Fibroblast of skin of left biceps (primary cell): ENCODE data around the gene ROCK2.
"Not testable (repeated sequence)": the region's sequence is repeated elsewhere in the genome, so short reads cannot be mapped to it uniquely, and the experiment has no call there.

ENCODE experiments used
- DNase-seq, 2 experiments: peaks; one replicate each; pipeline ENCODE4 v3.0.0-alpha.2; 2013; ENCODE audit warnings: low read depth in 2 of 2

The ROCK2 gene

GRCh38 chr2:11267931-11268330 lies 76.5 kb downstream of the ROCK2 start:
- DNase-seq = no peak

DNA sequence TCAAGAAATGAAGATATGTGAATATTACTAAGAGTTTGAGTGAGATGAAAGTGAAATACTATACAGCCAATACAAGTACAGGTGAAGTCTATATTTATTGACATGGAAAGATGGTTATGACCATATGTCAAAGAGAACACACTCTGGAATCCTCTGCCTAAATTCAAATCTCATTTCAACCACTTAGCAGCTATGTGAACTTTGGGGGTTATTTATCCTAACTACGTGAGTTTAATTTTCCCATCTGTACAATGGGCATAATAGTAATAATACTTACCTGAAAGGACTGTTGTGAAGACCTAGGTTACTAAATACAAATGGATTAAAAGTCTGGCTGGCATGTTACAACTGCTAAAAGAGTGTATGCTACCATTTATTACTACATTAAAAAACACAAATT lies 79.6 kb downstream of the ROCK2 start:
- DNase-seq = no peak

DNA sequence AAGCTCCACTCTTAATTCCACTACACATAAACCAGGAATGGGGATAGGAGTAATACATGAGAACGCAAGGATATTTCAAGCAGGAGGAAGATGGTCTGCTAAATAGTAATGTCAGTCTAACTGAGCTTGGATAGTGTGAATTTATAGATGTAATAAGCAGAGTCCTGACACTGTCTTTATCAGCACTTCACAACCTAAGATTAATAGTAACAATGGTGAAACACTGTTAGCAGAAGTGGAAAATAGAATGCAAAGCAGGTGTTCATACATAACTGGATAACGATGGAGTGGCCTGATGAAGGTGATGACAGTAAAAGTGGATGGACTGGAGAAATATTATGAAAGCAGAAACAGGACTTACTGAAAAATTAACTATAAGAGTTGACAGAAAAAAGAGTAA lies 80.4 kb downstream of the ROCK2 start:
- no peak for DNase-seq

DNA sequence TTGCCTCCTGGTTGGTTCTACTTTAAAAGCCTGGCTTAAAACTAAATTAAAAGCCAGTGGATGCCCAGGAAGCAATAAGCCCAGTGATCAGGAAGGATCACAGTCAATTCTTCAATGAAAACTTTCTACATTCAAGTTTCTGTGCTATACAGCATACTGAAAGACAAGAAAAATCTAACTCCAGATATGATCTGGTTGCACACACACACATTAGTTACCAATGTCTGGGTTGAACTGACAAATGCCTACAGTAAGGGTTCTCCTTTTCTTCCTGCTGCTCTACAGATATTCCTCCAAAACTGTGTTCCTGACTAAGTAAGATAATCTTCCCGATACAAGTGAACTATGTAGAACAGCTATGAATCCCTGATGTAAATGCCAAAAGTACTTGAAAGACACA lies 81.3 kb downstream of the ROCK2 start:
- no peak for DNase-seq

DNA sequence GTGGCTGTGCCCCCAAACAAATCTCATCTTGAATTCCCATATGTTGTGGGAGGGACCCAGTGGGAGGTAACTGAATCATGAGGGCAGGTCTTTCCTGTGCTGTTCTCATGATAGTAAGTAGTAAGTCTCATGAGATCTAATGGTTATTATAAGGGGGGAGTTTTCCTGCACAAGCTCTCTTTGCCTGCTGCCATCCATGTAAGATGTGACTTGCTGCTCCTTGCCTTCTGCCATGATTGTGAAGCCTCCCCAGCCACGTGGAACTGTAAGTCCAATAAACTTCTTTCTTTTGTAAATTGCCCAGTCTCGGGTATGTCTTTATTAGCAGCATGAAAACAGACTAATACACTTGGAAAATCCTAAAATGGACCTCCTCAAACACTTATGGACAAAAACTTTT lies 82.0 kb downstream of the ROCK2 start:
- not testable (repeated sequence) for DNase-seq

DNA sequence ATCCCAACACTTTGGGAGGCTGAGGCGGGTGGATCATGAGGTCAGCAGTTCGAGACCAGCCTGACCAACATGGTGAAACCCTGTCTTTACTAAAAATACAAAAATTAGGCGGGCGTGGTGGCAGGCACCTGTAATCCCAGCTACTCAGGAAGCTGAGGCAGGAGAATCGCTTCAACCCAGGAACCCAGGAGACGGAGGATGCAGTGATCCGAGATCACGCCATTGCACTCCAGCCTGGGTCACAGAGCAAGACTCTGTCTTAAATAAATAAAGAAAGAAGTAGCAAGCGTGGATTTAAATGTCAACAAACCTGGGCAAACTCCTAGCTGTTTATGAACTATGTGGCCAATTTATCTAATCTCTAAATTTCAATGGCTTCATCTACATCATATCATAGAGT lies 82.9 kb downstream of the ROCK2 start:
- not testable (repeated sequence) for DNase-seq

GRCh38 chr2:11260979-11261378 lies 83.5 kb downstream of the ROCK2 start:
- no peak for DNase-seq

GRCh38 chr2:11257964-11258363 lies 86.5 kb downstream of the ROCK2 start:
- DNase-seq = no peak

- no peak for DNase-seq
Observed at GRCh38 chr2:11257078-11257477, 87.4 kb downstream of the ROCK2 start.

- DNase-seq = no peak
Observed at GRCh38 chr2:11256166-11256565, 88.3 kb downstream of the ROCK2 start.

GRCh38 chr2:11254100-11254536 lies 90.3 kb downstream of the ROCK2 start:
- DNase-seq = no peak

DNA sequence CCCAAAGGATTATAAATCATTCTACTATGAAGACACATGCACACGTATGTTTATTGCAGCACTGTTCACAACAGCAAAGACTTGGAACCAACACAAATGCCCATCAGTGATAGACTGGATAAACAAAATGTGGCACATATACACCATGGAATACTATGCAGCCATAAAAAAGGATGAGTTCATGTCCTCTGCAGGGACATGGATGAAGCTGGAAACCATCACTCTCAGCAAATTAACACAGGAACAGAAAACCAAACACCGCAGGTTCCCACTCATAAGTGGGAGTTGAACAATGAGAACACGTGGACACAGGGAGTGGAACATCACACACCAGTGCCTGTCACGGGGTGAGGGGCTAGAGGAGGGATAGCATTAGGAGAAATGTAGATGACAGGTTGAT lies 92.0 kb downstream of the ROCK2 start:
- not testable (repeated sequence) for DNase-seq

DNA sequence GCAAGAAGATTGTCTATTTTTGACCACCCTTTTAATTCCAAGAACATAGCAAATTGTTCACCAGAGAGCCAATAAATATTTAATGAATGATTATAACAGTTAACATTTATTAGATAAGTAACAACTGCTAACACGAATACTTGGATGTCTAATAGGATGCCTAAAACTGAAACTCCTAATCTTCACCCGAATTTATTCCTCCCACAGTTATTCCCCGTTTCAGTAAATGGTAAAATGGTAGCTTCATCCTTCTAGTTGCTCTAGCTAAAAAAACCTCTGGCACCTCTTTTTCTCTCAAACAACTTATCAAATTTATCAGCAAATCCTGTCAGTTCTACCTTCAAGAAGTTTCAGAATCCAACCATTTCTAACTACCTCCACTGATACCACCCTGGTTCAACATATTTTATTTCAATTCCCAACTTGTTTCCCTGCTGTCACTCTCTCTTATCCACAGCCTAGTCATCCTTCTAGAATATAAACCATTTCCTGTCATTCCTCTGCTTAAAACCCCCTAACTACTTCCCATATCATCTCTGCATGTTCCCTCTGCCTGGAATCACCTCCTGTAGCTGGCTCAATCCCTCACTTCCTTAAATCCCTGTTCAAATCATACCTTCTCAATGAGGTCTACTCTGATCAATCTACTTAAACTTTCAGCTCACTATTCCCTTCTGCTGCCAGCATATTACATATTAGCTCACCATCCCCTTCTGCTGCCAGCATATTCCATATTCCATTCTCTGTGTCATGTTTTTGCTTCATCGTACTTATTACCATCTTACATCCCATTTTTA lies 93.8 kb downstream of the ROCK2 start:
- no peak for DNase-seq

GRCh38 chr2:11245322-11245721 lies 99.1 kb downstream of the ROCK2 start:
- DNase-seq = no peak

DNA sequence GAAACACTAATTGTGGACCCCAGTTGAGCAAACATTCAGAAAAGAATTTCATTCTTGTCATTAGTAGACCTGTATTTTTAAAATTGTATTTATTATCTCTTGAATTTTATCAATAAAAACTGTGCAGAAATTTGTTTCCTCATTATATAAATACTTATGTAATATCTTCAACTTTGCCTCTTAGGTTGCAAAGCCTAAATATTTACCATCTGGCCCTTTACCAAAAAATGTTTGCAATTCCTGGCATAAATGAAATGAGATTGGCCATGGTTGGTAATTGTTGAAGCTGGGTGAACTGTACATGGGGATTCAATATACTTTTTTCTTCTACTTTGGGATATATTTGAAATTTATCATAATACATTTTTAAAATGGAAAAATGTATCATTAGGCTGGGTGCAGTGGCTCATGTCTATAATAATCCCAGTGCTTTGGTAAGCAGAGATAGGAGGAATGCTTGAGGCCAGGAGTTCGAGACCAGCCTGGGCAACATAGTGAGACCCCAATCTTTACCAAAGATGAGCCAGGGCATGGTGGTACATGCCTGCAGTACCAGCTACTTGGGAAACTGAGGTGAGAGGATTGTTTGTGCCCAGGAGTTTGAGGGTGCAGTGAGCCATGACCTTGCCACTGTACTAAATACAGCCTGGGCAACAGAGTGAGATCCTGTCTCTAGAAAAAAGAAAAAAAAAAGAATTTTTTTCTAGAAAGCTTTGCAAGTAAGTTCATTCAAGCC lies 100.2 kb downstream of the ROCK2 start:
- no peak for DNase-seq

DNA sequence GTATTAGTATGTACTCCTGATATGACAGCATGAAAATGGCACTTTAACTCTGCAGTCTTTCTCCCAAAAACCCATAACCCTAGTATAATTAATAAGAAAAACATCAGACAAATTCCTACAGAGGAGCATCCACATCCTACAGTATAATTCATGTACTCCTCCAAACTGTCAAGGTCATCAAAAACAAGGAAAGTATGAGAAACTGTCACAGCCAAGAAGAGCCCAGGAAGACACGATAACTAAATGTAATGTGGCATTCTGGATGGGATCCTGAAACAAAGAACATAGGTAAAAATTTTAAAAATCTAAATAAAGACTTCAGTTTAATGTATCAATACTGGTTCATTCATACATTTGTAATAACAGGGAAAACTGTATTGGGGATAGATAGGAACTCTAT lies 100.9 kb downstream of the ROCK2 start:
- DNase-seq = no peak

DNA sequence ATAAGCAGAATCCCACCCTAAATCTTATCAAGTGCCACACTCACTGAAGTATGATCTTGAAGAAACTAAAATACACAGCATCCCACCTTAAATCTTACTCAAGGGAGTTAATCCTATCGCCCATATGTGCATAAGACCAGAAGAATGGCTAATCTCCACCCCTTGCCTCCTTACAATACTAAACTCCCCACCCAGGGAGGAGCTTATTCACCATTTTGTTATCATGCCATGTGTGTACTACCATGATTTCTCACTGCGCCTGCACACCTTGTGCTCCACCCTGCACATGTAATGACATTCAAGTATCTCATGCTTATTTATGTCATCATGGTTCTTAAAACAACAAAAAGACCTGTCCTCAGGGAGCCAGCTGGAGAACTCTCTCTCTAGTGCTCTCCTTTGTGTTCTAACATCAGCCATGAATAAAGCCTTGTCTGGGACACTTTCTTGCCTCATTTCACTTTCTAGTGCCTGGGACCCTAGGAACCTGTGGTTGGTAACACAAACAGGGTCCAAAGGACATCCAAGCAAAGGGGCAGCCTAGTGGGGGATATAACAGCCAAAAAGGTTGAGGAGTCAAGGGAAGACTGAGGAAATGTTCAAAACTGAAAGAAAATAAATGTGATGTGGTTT lies 101.8 kb downstream of the ROCK2 start:
- no peak for DNase-seq

DNA sequence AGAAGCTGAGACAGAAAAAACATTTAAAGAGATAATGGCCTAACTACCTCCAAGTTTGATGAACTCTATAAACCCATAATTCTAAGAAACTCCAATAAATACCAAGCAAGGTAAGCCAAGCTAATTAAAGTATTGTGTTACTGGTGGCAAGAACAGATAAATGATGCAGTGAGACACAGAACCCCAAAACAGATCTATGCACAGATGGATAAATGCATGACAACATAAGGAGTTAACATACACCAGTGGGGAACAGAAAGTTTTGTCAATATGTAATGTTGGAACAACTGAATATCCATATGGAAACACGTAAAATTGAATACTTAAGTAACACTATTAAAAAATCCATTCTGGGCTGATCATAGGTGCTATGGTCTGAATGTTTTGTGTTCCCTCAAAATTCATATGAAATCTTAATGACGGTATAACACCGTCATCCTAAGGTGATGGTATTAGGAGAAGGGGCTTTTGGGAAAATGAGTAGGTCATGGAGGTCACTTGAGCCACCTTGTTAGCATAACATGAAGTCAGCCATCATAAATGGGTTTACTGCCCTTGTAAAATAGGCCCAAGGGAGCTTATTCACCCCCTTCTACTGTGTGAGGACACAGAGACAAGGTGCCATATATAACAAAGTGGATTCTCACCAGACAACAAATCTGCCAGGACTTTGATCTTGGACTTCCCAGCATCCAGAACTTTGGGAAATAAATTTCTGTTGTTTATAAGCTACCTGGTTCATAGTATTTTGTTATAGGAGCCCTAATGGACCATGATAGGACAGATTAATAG lies 102.8 kb downstream of the ROCK2 start:
- DNase-seq = no peak

DNA sequence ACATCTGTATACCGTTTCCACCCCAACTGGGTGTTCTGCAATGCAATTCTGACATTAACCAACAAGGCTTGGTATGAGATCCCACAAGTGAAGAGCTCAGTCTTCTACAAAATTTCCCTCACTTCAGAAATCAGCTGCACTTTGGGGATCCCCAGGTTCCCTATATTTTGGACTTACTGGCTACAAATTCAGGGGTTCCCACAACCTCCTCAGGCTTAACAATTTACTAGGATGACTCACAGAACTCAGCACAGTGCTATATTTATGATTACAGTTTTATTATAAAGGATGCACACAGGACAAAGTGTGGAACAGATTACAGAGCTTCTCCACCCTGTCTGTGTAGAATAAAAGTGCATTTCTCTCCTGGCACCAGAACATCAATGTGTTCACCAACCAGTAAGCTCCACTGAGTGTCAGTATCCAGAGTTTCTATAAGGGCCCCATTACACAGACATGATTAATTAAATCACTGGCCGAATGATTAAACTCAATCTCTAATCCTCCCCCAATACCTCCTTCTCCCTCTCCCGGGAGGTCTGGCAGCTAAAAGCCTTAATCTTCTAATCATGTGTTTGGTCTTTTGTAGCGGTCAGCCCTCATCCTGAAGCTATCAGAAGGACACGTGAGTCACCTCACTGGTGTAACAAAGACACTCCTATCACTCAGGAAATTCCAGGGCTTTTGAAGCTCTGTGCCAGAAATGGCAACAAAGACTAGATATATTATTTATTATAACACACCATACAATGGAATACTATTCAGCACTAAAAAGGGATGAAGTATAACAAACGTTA lies 104.6 kb downstream of the ROCK2 start:
- no peak for DNase-seq

DNA sequence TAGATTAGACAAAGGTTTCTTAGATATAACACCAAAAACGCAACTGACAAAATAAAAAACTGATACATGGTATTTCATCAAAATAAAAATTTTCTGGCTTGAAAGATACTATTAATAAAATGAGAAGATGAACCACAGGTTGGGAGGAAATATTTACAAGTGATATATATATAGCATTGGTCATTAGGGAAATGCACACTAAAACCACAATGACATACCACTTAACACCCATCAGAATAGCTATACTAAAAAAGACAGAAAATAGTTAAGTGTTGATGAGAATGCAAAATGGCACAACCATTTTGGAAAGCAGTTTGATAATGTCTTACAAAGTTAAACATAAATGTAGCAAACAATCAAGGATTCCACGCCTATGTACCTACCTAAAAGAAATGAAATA lies 105.3 kb downstream of the ROCK2 start:
- DNase-seq = no peak

GRCh38 chr2:11237122-11237521 lies 107.3 kb downstream of the ROCK2 start:
- no peak for DNase-seq
